ENCODE results near the gene FNDC8. TPM values are rescaled to one million over a fixed set of nuclear protein-coding genes. Genes with fewer than 3 reads are reported as not detected.
A peak's percentile ranks its signal among the peaks of the same experiment; 100 is the strongest.

The FNDC8 gene
- polyA plus RNA-seq, 3 donors = not detected

GRCh38 chr17:35152421-35153140 is 31.2 kb downstream of the FNDC8 start:
- Mint-ChIP-seq H3K36me3 (no peaks in the 10 kb centered on the region), H3K4me3 (peak overlapping the region in 1 of 2 donors; percentile 39), H3K27ac (no peak overlapping the region), H3K4me1 (no peaks in the 10 kb centered on the region), H3K27me3 (ENCODE audit: low read depth in 3 of 3) (peaks cover 5 to 10% (median 9%) of the 10 kb centered on the region in 3 donors), H3K9me3 (peaks cover 0 to 3% (median 0%) of the 10 kb centered on the region in 7 donors)
- Histone ChIP-seq H2AFZ (ENCODE audit: insufficient read depth, low read depth, low read length, poor library complexity, severe bottlenecking) (no peak overlapping the region), H3K9ac (ENCODE audit: insufficient read depth, low read length, poor library complexity, severe bottlenecking) (no peak overlapping the region), H3K36me3 (replicated peaks in 1 of 2; ENCODE audit: control insufficient read depth in 1 of 2, insufficient read depth in 2 of 2, low read length in 2 of 2) (no peaks in the 10 kb centered on the region), H3K4me2 (replicated peaks; ENCODE audit: extremely low read depth, low read length, poor library complexity, severe bottlenecking) (no peak overlapping the region), H3K27ac (ENCODE audit: low read depth in 1 of 2, low read length in 2 of 2) (no peak overlapping the region), H3K4me3 (replicated peaks in 1 of 3; ENCODE audit: low read depth in 2 of 3, low read length in 3 of 3) (no peak overlapping the region), H3K9me3 (replicated peaks in 1 of 2; ENCODE audit: control insufficient read depth in 1 of 2, insufficient read depth in 1 of 2, low read length in 2 of 2) (no peaks in the 10 kb centered on the region), H3K79me2 (ENCODE audit: insufficient read depth, low read length) (no peaks in the 10 kb centered on the region), H3K27me3 (ENCODE audit: control insufficient read depth in 2 of 2, insufficient read depth in 2 of 2, low read length in 2 of 2) (no peaks in the 10 kb centered on the region), H3K4me1 (ENCODE audit: control insufficient read depth in 1 of 2, insufficient read depth in 2 of 2, low read length in 2 of 2) (no peaks in the 10 kb centered on the region), H4K20me1 (ENCODE audit: insufficient read depth, low read length) (no peaks in the 10 kb centered on the region)
- WGBS (ENCODE audit: insufficient coverage) = 96% methylated on average over 6 of the region's 13 CpGs
- no peak for DNase-seq
- no peak for TF ChIP-seq CTCF (IDR thresholded peaks at IDR 0.05)
- intact Hi-C loops (cut with micrococcal nuclease) = no loop called here

- WGBS (ENCODE audit: insufficient coverage) = 96% methylated on average over 10 of the region's 13 CpGs
- H3K9ac ChIP-seq (ENCODE audit: insufficient read depth, low read length, poor library complexity, severe bottlenecking) = no peak overlapping the region
- no peak overlapping the region for H3K4me3 Mint-ChIP-seq
These were observed 33.1 kb downstream of the FNDC8 start for GRCh38 chr17:35154196-35155165.

More at GRCh38 chr17:35154196-35155165, 33.1 kb downstream of the FNDC8 start:
- intact Hi-C loops (cut with micrococcal nuclease) = no loop called here
- no peak for TF ChIP-seq CTCF (IDR thresholded peaks at IDR 0.05)
- no peaks in the 10 kb centered on the region for H3K36me3 ChIP-seq (replicated peaks in 1 of 2; ENCODE audit: control insufficient read depth in 1 of 2, insufficient read depth in 2 of 2, low read length in 2 of 2)
- no peak for DNase-seq
- Mint-ChIP-seq H3K9me3 (peaks cover 0 to 3% (median 0%) of the 10 kb centered on the region in 7 donors), H3K4me1 (no peaks in the 10 kb centered on the region), H3K27ac (peak overlapping the region in 1 of 7 donors; percentile 51), H3K36me3 (no peaks in the 10 kb centered on the region), H3K27me3 (ENCODE audit: low read depth in 3 of 3) (peaks cover 2 to 9% (median 8%) of the 10 kb centered on the region in 3 donors)
- no peak overlapping the region for H3K4me2 ChIP-seq (replicated peaks; ENCODE audit: extremely low read depth, low read length, poor library complexity, severe bottlenecking)
- H3K27me3 ChIP-seq (ENCODE audit: control insufficient read depth in 2 of 2, insufficient read depth in 2 of 2, low read length in 2 of 2) = no peaks in the 10 kb centered on the region
- H3K79me2 ChIP-seq (ENCODE audit: insufficient read depth, low read length) = no peaks in the 10 kb centered on the region
- no peaks in the 10 kb centered on the region for H4K20me1 ChIP-seq (ENCODE audit: insufficient read depth, low read length)
- H3K4me3 ChIP-seq (replicated peaks in 1 of 3; ENCODE audit: low read depth in 2 of 3, low read length in 3 of 3) = no peak overlapping the region
- no peak overlapping the region for H3K27ac ChIP-seq (ENCODE audit: low read depth in 1 of 2, low read length in 2 of 2)
- H3K4me1 ChIP-seq (ENCODE audit: control insufficient read depth in 1 of 2, insufficient read depth in 2 of 2, low read length in 2 of 2) = no peaks in the 10 kb centered on the region
- H2AFZ ChIP-seq (ENCODE audit: insufficient read depth, low read depth, low read length, poor library complexity, severe bottlenecking) = no peak overlapping the region
- no peaks in the 10 kb centered on the region for H3K9me3 ChIP-seq (replicated peaks in 1 of 2; ENCODE audit: control insufficient read depth in 1 of 2, insufficient read depth in 1 of 2, low read length in 2 of 2)

Measured in CD14-positive monocyte (primary cell).